Panc1 (cell line): ENCODE data around the gene SORBS1. TPM values are rescaled to one million over a fixed set of nuclear protein-coding genes. Genes with fewer than 3 reads are reported as not detected.

Source experiments
- ATAC-seq: fragments of 200-7000 bp; cut with Tn5 transposase; 2 replicates; pipeline ENCODE4 v1.9.1; 2020; ENCODE audit warnings: mild to moderate bottlenecking, moderate library complexity
- BruUV-seq: library from RNA; stranded (reverse); fragments of 400-500 nt; replicated peaks from 2 replicates; lab custom pipeline; 2021; lab: Mats Ljungman, UMichigan
- CTCF ChIA-PET: fragments of 300-600 bp; sonication (Branson Sonifier 250); formaldehyde crosslinking; loops from one replicate; lab custom pipeline; 2022; ENCODE audit warnings: antibody characterized with exemption; lab: Charles Lee
- POLR2A ChIA-PET: fragments of 300-600 bp; sonication (Branson Sonifier 250); formaldehyde crosslinking; loops from one replicate; lab custom pipeline; 2022; ENCODE audit warnings: antibody characterized with exemption; lab: Charles Lee
- DNase-seq: peaks from one replicate; pipeline ENCODE4 v3.0.0-alpha.2; 2010; ENCODE audit warnings: low read depth, low spot score
- H3K27ac ChIP-seq: 2 replicates; pipeline ENCODE4 v1.5.1; 2011; ENCODE audit warnings: mild to moderate bottlenecking, low read length, inconsistent platforms
- H3K27me3 ChIP-seq: fragments of 200-500 bp; sonication (Bioruptor generic); 2 replicates; pipeline ENCODE4 v1.6.0; 2014; ENCODE audit warnings: low read length, inconsistent platforms; ENCODE audit not compliant: control insufficient read depth, insufficient read depth
- H3K36me3 ChIP-seq: fragments of 200-500 bp; sonication (Bioruptor generic); 2 replicates; pipeline ENCODE4 v1.5.1; 2014; ENCODE audit warnings: inconsistent platforms, mild to moderate bottlenecking, low read length, moderate library complexity; ENCODE audit not compliant: control insufficient read depth, insufficient read depth
- H3K4me1 ChIP-seq: 2 replicates; pipeline ENCODE4 v1.5.1; 2011; ENCODE audit warnings: inconsistent platforms, mild to moderate bottlenecking, low read length, moderate library complexity; ENCODE audit not compliant: control insufficient read depth, insufficient read depth
- H3K4me3 ChIP-seq, 2 experiments: 2 replicates each; pipeline ENCODE4 v1.5.1; 2011 to 2012; ENCODE audit warnings: low read depth in 2 of 2, low read length in 2 of 2, mild to moderate bottlenecking in 2 of 2, inconsistent platforms in 1 of 2, moderate library complexity in 1 of 2
- H3K9me3 ChIP-seq: fragments of 200-500 bp; sonication (Bioruptor generic); 2 replicates; pipeline ENCODE4 v1.5.1; 2014; ENCODE audit warnings: low read depth, mild to moderate bottlenecking, inconsistent platforms, low read length, moderate library complexity; ENCODE audit not compliant: control insufficient read depth, insufficient read depth
- POLR2AphosphoS5 ChIP-seq: IDR thresholded peaks from 2 replicates; pipeline ENCODE4 v1.6.1; 2012; ENCODE audit warnings: mild to moderate bottlenecking, low read depth, low read length, moderate library complexity
- REST ChIP-seq, 2 experiments: IDR thresholded peaks; 2 replicates each; pipeline ENCODE4 v1.6.1; 2011 to 2012; ENCODE audit warnings: low read depth in 2 of 2, control low read depth in 1 of 2, low read length in 1 of 2, mild to moderate bottlenecking in 1 of 2, moderate library complexity in 1 of 2; ENCODE audit not compliant: insufficient read depth in 1 of 2
- SIN3A ChIP-seq: IDR thresholded peaks from 2 replicates; pipeline ENCODE4 v1.6.1; 2012; ENCODE audit warnings: low read depth, mild to moderate bottlenecking, low read length, moderate library complexity, borderline replicate concordance; ENCODE audit not compliant: insufficient read depth
- TCF7L2 ChIP-seq: IDR thresholded peaks from 2 replicates; pipeline ENCODE4 v1.6.1; 2011; ENCODE audit warnings: mild to moderate bottlenecking, low read depth, low read length, inconsistent platforms
- in situ Hi-C: cut with HindIII; loops from 2 replicates; pipeline ENCODE4 v1.10.0; 2016; ENCODE audit warnings: low sequenced_read_pairs, low pct_unique_long_range_greater_than_20kb
- intact Hi-C: fragments of 100-400 bp; cut with micrococcal nuclease; formaldehyde crosslinking; loops from one replicate; pipeline ENCODE4 v1.10.0; 2022; ENCODE audit not compliant: unreplicated experiment
- total RNA-seq: library from RNA; stranded (reverse); gene quantifications from one replicate; pipeline ENCODE4 v1.2.1, GENCODE V29; 2021; ENCODE audit not compliant: unreplicated experiment
- TF ChIP-seq, protein P1 (sequence below): fragments of 450-650 bp; IDR thresholded peaks from 2 replicates; pipeline ENCODE4 v1.5.1; 2017; ENCODE audit warnings: mild to moderate bottlenecking

Gene SORBS1
- total RNA-seq, 1 experiment from 2014 or later: 29.4 TPM

GRCh38 chr10:95413588-95413987 lies 147.6 kb downstream of the SORBS1 start:
- ChIA-PET POLR2A (no interaction called here), CTCF (no interaction called here)
- no peaks in the 10 kb centered on the region for H3K4me1 ChIP-seq
- intact Hi-C loops (no loop called here), in situ Hi-C loops (no loop called here)
- TF ChIP-seq POLR2AphosphoS5 (no peak), TCF7L2 (no peak), SIN3A (no peak), REST (IDR thresholded peaks at IDR 0.05; ENCODE audit: insufficient read depth in 1 of 2, low read depth in 2 of 2, low read length in 1 of 2) (no peak)
- TF ChIP-seq, protein P1, sequence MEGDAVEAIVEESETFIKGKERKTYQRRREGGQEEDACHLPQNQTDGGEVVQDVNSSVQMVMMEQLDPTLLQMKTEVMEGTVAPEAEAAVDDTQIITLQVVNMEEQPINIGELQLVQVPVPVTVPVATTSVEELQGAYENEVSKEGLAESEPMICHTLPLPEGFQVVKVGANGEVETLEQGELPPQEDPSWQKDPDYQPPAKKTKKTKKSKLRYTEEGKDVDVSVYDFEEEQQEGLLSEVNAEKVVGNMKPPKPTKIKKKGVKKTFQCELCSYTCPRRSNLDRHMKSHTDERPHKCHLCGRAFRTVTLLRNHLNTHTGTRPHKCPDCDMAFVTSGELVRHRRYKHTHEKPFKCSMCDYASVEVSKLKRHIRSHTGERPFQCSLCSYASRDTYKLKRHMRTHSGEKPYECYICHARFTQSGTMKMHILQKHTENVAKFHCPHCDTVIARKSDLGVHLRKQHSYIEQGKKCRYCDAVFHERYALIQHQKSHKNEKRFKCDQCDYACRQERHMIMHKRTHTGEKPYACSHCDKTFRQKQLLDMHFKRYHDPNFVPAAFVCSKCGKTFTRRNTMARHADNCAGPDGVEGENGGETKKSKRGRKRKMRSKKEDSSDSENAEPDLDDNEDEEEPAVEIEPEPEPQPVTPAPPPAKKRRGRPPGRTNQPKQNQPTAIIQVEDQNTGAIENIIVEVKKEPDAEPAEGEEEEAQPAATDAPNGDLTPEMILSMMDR: no peak
- no peaks in the 10 kb centered on the region for H3K36me3 ChIP-seq
- no peak for ATAC-seq
- no peaks in the 10 kb centered on the region for H3K27me3 ChIP-seq
- no peak for DNase-seq
- no peak overlapping the region for H3K27ac ChIP-seq
- no TSS peak for BruUV-seq
- H3K4me3 ChIP-seq: no peak overlapping the region
- no peaks in the 10 kb centered on the region for H3K9me3 ChIP-seq

GRCh38 chr10:95411635-95412034 lies 149.5 kb downstream of the SORBS1 start:
- no peak for ATAC-seq
- Histone ChIP-seq H3K4me3 (no peak overlapping the region), H3K9me3 (no peaks in the 10 kb centered on the region), H3K27me3 (no peaks in the 10 kb centered on the region), H3K36me3 (no peaks in the 10 kb centered on the region), H3K4me1 (no peaks in the 10 kb centered on the region), H3K27ac (no peak overlapping the region)
- in situ Hi-C loops: no loop called here
- no TSS peak for BruUV-seq
- intact Hi-C loops: no loop called here
- CTCF ChIA-PET: no interaction called here
- POLR2A ChIA-PET: interaction anchor here (0.5 kb wide), 1 partner anchor 269 kb away, joined by 4 read pairs; no protein-coding TSS in a partner anchor
- no peak for DNase-seq
- TF ChIP-seq REST (IDR thresholded peaks at IDR 0.05; ENCODE audit: insufficient read depth in 1 of 2, low read depth in 2 of 2, low read length in 1 of 2): peak; percentile 72 to 83; a peak in 3 of 4 replicates
- no peak for TF ChIP-seq POLR2AphosphoS5
- no peak for TF ChIP-seq SIN3A
- no peak for TF ChIP-seq TCF7L2
- TF ChIP-seq, protein P1: no peak
